GM21515 (cell line): ENCODE data around the gene XPR1.
"Not testable (repeated sequence)": the region's sequence is repeated elsewhere in the genome, so short reads cannot be mapped to it uniquely, and the experiment has no call there.

ENCODE experiments used
- ATAC-seq: cut with Tn5 transposase; IDR thresholded peaks from one replicate; pipeline ENCODE4 v1.9.1; 2021; ENCODE audit not compliant: unreplicated experiment

The XPR1 gene

DNA sequence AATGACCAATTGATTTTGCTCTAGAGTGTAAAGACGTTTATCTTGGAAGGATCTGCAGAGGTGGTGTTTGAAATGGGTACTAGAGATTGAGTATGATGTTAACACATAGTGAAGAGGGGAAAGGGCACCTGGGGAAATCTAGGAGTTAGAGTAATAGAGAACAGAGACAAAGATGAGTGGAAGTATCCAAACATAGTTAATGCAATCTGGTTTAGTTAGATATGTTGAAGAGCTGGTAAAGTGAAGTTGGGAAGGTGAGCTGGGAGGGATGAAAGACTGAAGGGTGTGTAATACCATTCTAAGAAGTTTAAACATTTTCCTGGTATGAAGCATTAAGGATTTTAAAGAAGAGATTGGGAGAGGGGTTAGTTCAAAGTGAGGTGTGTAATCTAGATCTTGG, 11.0 kb downstream of the XPR1 start:
- no peak for ATAC-seq

DNA sequence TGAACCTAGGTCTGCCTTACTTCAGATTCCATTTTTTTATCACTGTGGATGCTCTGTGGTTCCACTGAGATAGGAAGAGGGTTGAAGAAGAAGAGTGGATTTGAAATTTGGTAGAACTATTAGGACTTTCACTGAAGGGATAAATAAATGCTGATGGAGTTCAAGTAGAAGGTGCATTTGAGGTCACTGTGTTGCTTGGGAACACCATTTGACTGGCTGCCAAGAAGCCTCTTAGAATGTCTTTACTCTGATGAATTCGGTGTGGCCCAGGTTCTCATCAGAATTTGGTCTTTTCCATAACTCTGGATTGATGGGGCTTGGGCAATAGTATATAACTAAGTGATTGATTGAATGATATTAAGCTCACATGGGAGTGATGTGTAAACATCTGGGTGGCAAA, 11.9 kb downstream of the XPR1 start:
- no peak for ATAC-seq

- ATAC-seq = no peak
Measured at GRCh38 chr1:180644526-180645192, 12.8 kb downstream of the XPR1 start.

GRCh38 chr1:180645261-180645660, 13.4 kb downstream of the XPR1 start:
- not testable (repeated sequence) for ATAC-seq

GRCh38 chr1:180646093-180646492, 14.3 kb downstream of the XPR1 start:
- no peak for ATAC-seq

DNA sequence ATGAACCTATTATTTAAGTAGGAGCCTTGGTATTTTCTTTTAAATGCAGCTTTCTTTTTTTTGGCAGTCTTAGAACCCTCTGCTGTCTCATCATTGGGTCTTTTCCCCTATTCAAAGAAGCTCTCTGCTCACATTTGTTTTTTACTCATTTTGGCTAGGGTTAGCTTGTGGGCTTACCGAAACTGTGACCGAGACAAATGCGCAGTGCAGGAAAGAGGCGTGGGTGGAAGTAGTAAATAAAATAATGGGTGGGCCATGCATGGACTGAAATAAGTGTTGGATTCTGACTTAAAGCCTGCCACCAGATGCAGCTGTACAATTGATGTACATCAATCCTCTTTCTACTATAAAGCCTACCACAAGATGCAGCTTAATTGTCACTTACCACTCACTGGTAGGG, 14.7 kb downstream of the XPR1 start:
- ATAC-seq = no peak

DNA sequence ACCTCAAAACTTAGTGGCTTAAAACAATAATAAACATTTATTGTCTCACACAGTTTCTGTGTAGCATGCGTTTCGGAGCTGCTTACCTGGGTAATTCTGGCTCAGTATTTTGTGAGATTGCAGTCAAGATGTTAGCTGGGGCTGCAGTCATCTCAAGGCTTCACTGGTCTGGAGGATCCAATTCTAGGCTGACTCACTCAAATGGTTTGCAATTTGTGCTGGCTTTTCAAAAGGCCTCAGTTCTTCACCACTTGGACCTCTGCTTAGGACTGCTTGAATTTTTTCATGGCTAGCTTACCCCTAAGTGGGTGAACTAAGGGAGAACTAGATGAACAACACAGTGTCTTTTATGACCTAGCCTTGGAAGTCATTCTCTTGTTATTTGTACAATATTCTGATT, 21.0 kb downstream of the XPR1 start:
- no peak for ATAC-seq

- no peak for ATAC-seq
Measured at GRCh38 chr1:180662709-180663108, 30.9 kb downstream of the XPR1 start.

DNA sequence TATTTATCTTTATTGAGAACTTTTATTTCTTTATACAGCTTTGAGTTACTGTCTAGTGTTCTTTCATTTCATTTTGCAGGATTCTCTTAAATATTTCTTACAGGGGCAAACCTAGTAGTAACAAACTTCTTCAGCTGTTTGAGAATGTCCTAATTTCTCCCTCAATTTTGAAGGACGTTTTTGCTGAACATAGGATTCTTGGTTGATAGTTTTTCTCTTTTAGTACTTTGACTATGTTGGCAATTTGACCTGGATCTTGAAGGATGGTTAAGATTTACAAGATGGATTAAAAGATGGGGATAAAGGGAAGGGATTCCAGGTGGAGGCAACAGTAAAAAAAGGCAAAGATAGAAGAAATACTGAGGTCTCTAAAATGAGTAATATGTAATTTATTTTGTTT, 38.9 kb downstream of the XPR1 start:
- no peak for ATAC-seq

DNA sequence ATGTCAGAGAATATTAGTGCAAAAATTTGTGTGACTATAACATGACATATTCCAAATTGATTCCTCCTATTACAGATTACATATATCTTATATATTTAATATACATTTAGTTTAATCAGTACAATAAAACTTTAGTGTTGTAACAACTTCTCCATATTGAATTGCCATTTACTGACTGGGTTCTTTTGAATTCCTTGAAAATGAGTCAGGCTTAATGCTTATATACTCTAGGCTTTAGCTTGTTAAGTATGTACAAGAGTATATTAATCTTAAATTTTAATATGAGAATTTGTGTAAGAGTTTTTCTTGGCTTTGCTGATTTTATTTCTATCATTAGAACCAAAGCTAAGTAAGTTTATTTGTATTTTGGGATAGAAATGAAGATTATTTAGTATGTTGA, 40.3 kb downstream of the XPR1 start:
- ATAC-seq = no peak

- ATAC-seq = no peak
Measured at GRCh38 chr1:180672505-180672904, 40.7 kb downstream of the XPR1 start.

GRCh38 chr1:180674603-180675530, 43.0 kb downstream of the XPR1 start:
- ATAC-seq = no peak

- ATAC-seq = no peak
Measured at GRCh38 chr1:180675586-180675985, 43.8 kb downstream of the XPR1 start.

- no peak for ATAC-seq
Measured at GRCh38 chr1:180680558-180681144, 48.8 kb downstream of the XPR1 start.

- ATAC-seq = not testable (repeated sequence)
Measured at GRCh38 chr1:180683117-180683516, 51.3 kb downstream of the XPR1 start.

DNA sequence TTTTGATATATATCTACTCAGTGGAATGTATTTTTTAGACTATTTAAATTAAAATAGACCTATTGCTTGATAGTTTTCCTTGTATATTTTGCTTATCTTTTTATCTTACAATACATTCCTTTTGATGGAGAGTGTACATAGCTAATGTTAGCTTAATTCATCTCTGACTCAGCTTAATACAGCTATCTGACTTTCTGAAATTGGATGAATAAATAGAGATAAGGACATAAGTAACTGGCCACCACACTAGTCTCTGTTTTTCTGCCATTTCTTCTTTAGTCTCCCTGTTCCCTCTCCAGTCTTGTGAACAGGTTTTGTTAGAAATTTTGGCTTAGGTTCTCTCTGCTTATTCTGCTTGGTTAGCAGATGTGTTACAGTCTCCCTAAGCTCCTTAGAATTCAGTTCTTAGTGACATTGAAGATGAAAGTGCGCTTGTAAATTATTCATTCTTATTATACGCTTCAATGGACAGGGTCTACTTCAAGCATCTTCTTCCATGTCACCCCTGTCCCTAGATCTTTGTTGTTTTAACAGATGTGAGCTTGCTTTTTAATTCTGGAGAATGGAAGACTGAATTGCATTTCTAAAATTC, 59.6 kb downstream of the XPR1 start:
- no peak for ATAC-seq

- no peak for ATAC-seq
Measured at GRCh38 chr1:180693564-180694244, 61.9 kb downstream of the XPR1 start.

- ATAC-seq = no peak
Measured at GRCh38 chr1:180695282-180695681, 63.5 kb downstream of the XPR1 start.

DNA sequence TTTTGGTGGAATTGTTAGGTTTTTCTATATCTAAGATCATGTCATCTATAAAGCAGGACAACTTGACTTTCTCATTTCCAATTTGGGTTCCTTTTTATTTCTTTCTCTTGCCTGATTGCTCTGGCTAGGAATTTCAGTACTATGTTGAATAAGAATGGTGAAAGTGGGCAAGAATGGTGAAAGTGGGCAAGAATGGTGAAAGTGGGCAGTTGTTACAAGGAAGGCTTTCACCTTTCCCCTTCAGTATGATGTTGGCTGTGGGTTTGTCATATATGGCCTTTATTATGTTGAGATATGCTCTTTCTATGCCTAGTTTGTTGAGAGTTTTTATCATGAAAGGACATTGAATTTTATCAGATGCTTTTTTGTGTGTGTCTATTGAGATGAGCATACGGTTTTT, 64.5 kb downstream of the XPR1 start:
- no peak for ATAC-seq

DNA sequence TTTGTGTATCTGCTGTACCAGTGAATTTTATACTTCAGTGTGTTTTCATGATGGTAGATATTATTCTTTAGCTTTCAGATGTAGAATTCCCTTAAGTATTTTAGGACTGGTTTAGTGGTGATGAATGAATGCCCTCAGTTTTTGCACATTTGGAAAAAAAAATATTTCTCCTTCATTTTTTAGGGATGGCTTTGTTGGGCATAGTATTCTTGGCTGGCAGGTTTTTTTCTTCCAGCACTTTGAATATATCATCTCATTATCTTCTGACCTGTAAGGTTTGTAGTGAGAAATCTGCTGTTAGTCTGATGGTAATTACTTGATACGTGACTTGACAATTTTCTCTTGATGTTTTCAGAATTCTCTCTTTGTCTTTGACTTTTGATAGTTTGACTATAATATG, 66.8 kb downstream of the XPR1 start:
- ATAC-seq = no peak

DNA sequence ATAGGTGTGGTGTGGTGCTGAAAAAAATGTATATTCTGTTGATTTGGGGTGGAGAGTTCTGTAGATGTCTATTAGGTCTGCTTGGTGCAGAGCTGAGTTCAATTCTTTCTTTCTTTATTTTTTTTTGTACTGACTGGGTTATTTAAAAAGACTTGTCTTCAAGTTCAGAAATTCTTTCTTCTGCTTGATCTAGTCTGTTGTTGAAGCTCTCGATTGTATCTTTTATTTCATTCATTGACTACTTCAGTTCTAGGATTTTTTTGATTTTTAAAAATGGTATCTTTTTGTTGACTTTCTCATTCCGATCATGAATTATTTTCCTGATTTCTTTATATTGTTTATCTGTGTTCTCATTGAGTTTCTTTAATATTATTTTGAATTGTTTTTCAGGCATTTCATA, 70.6 kb downstream of the XPR1 start:
- not testable (repeated sequence) for ATAC-seq
